GM18517 (cell line): ENCODE data around the gene MPL.

Experiments
- ATAC-seq: cut with Tn5 transposase; IDR thresholded peaks from one replicate; pipeline ENCODE4 v1.9.1; 2021; ENCODE audit warnings: mild to moderate bottlenecking, moderate library complexity; ENCODE audit not compliant: unreplicated experiment

MPL gene

DNA sequence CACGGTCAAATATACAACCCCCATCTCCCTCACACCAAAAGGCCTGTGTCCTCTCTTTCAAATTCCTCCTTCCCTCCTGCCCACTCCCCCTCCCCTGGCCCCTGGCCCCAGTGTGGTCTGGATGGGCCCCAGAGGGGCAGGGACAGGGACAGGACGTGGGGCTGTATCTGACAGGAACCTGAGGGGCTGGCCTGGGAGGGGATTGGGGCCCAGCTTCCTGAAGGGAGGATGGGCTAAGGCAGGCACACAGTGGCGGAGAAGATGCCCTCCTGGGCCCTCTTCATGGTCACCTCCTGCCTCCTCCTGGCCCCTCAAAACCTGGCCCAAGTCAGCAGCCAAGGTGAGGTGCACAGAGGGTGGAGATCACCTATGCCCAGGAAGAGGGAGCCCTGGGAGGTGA is at the start of gene MPL:
Gene MPL (plus strand): TSS at position 231 of the 400 bp plus-strand sequence. CDS start 31 bp downstream, at position 262.
- no peak for ATAC-seq

GRCh38 chr1:43288058-43288784 is 49.4 kb upstream of the MPL start:
- no peak for ATAC-seq

DNA sequence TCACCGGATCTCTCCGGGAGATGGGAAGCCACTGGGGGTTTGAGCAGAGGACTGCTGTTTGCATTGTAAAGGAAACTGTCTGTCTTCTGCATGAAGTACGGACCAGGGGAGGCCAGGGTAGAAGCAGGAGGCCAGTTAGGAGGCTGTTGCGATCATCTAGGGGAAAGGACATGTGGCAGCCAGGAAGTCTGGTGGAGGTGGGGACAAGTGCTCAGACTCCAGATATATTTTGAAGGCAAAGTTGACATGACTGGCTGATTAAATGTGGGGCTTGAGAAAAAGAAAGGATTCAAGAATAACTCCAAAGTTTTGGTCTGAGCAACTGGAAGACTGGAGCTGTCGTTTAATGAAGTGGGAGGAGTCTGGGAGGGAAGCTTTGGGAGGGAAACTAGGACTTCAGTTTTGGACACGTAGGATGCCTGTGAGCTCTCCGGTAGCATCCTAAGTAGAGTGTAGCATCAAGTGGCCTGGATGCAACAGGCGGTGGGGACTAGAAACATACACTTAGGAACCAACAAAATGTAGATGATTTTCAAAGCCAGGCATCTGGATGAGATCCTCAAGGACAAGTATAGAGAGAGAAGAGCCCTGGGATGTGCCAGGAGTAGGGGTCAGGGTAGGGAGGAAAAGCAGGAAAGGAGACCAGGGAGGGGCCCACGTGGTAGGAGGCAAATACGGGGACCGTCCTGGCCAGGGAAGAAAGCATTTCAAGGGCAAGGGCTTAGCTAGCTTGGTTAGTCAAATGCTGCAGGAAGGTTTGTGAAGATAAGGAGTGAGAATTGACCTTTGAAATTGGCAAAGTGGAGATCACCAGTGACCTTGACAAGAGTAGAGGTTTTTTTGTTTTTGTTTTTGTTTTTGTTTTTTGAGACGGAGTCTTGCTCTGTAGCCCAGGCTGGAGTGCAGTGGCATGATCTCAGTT is 48.6 kb upstream of the MPL start:
- ATAC-seq: no peak

DNA sequence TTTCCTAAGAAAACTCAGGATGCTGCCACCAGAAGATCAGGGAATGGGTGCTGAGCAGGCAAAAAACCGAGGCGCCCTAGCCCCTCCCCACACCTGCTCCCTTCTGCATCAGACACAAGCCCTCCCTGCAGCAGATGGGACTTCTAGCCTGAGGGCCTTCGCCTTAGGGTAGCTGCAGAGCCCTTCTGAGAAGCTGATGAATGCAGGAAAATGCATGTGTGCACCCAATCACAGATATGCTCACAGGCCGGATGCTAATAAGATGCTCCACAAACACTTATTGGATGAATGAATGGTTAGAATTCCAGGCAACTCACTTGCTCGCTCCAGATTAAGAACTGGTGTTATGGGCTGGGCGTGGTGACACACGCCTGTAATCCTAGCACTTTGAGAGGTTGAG is 45.4 kb upstream of the MPL start:
- ATAC-seq: no peak

DNA sequence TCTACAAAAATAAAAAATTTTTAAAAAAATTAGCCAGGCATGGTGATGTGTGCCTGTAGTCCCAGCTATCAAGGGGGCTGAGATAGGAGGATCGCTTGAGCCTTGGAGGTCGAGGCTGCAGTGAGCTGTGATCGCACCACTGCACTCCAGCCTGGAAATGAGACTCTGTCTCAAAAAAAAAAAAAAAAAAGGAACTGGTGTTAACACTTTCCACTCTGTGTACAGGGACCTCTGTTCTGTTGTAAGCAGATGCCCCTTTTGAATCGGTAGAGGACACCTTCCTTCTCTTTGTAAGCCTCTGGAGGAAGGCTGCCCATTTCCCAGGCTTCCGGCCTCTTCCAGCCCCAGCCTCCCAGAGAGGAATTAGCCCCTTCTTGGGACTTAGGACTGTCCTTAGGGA is 44.9 kb upstream of the MPL start:
- no peak for ATAC-seq

GRCh38 chr1:43293176-43293575 is 44.4 kb upstream of the MPL start:
- no peak for ATAC-seq

- no peak for ATAC-seq
Measured at GRCh38 chr1:43293896-43294760, 43.5 kb upstream of the MPL start.

DNA sequence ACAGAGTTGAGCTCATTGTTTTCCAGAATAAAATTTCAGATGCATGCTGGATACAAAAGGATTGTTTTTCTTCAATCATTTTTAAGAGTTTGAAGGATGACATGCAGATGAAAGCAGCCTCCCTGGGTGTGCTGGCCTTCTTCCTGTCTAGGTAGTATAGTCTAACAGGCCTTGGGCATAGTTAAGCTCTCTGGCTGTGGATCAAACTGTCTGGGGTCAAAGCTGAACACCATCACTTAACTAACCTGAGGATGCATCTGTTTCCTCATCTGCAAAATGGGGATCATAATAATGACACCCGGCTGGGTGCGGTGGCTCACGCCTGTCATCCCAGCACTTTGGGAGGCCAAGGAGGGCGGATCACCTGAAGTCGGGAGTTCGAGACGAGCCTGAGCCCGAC is 42.9 kb upstream of the MPL start:
- ATAC-seq: no peak

DNA sequence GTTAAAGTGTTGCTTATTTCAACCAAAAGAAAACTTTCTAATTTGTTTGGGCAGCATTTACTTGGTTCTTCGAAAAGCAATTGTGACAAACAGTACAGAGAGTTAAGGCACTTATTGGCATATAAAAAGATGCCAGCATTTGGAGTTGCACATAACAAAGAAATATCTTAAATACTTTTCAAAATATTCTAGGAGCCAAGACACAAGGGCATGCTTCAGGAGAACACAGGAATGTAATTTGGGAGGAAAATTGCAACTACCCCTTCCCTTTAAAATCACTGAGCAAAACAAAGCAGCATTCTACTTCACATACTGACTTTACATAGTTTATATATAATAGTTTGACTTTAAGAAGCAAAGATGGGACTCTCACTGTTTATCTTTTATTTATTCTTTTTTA is 41.4 kb upstream of the MPL start:
- no peak for ATAC-seq

GRCh38 chr1:43298055-43298454 is 39.6 kb upstream of the MPL start:
- no peak for ATAC-seq

- no peak for ATAC-seq
Measured at GRCh38 chr1:43299101-43299500, 38.5 kb upstream of the MPL start.

DNA sequence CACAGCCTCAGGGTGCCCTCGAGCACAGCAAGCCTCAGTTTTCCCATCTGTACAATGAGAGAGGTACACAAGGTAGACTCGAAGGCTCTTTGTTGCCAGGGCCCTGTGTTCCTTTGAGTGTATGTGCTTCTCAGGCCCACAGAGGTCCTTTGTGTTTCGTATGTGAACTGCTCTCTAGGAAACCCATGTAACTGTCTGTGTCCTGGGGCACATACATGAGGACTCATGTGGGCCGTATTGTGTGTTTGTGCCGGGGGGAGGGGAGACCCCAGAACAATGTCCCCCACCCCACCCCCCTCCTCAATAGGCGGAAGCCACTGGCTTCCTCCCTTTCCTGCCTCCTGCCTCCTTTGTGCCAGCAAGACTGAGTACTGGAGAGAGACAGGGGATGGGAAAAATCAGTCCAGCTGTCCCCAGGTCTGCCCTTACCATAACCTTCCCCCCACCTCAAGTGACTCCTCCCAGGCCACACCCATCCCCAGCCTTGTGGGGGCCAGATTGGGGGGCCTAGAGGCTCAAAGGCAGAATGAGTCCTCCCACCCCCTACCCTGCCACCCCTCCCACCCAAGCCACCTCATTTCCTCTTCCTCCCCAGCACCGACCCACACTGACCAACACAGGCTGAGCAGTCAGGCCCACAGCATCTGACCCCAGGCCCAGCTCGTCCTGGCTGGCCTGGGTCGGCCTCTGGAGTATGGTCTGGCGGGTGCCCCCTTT is 37.1 kb upstream of the MPL start, which contains the start of gene TIE1:
Gene TIE1 (plus strand): TSS at position 605 of the 717 bp plus-strand sequence. CDS start 90 bp downstream, at position 695.
- no peak for ATAC-seq

DNA sequence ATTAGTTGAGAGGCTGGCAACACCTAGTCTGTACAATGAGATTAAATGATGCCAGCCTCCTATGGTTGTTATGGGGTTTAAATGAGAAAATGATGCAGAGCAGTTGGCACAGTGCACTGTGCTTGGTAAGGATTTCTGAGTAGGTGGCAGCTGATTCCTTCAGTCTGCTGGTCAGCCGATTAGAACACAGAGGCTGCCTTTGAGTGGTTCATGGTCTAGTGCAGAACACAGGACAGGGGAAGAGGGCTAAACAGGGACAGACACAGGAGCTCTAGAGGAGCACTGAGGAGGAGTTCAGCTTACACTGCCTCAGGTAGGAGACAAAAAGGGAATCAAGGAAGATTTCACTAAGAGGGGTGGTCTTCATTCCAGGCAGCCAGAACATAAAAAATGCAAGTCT is 35.4 kb upstream of the MPL start:
- no peak for ATAC-seq

- ATAC-seq: no peak
Measured at GRCh38 chr1:43302721-43303470, 34.7 kb upstream of the MPL start.

GRCh38 chr1:43303471-43304313 is 33.9 kb upstream of the MPL start:
- no peak for ATAC-seq

GRCh38 chr1:43304314-43304681 is 33.3 kb upstream of the MPL start:
- no peak for ATAC-seq

- ATAC-seq: no peak
Measured at GRCh38 chr1:43304771-43305300, 32.8 kb upstream of the MPL start.

DNA sequence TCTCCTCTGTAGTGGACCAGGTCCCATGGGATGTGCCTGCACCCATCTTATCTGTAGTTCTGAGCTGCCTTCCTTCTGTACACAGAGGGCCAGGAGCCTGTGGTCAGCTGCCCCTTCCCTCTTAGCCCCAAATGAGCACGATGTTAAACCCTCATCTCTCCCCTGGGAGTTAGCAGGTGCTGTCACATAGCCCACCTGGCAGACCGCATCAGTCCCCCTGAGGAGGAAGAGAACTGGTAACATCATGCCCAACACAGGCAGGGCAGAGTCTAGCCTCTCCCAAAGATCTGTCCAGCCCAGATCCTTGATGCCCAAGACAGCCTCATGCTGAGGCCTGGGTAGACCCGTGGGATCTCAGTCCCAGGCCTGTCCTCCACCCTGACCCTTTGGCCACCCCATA is 32.2 kb upstream of the MPL start:
- no peak for ATAC-seq
